ENCODE measurements around the gene C11orf65. TPM values are rescaled to one million over a fixed set of nuclear protein-coding genes. Genes with fewer than 3 reads are reported as not detected.
"Not testable (repeated sequence)": the region's sequence is repeated elsewhere in the genome, so short reads cannot be mapped to it uniquely, and the experiment has no call there.

The C11orf65 gene
- total and polyA plus RNA-seq, 4 donors, result 0.33 to 3.3 (median 0.49) TPM

DNA sequence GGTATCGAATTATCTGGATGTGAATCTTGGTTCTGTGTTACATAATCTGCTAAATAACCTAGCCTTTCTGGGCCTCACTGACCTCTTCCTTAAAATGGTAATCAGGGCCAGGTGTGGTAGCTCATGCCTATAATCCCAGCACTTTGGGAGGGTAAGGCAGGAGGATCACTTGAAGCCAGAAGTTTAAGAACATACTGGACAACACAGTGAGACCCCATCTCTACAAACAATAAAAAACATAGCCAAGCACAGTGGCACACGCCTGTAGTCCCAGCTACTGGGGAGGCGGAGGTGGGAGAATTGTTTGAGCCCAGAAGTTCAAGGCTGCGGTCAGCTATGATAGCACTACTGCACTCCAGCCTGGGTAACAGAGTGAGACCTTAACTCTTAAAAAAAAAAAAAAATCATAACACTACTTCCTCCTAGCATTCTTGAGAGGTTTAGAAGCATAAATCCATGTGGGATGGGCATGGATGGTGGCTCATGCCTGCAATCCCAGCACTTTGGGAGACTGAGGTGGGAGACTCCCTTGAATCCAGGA, 72.5 kb downstream of the C11orf65 start:
- ATAC-seq (ENCODE audit: insufficient read depth, low FRiP score), result no peak
- TF ChIP-seq, protein P1, sequence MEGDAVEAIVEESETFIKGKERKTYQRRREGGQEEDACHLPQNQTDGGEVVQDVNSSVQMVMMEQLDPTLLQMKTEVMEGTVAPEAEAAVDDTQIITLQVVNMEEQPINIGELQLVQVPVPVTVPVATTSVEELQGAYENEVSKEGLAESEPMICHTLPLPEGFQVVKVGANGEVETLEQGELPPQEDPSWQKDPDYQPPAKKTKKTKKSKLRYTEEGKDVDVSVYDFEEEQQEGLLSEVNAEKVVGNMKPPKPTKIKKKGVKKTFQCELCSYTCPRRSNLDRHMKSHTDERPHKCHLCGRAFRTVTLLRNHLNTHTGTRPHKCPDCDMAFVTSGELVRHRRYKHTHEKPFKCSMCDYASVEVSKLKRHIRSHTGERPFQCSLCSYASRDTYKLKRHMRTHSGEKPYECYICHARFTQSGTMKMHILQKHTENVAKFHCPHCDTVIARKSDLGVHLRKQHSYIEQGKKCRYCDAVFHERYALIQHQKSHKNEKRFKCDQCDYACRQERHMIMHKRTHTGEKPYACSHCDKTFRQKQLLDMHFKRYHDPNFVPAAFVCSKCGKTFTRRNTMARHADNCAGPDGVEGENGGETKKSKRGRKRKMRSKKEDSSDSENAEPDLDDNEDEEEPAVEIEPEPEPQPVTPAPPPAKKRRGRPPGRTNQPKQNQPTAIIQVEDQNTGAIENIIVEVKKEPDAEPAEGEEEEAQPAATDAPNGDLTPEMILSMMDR (IDR thresholded peaks at IDR 0.05; ENCODE audit: control extremely low read depth, extremely low read depth), result no peak
- 90 to 97% methylated on average over 4 of the region's 4 CpGs for WGBS, 2 donors
- Histone ChIP-seq H3K9me3 (ENCODE audit: control insufficient read depth in 4 of 4, insufficient read depth in 3 of 4, low read length in 3 of 4) (no peaks in the 10 kb centered on the region), H3K36me3 (ENCODE audit: control insufficient read depth in 4 of 4, insufficient read depth in 4 of 4, low read length in 4 of 4) (no peaks in the 10 kb centered on the region), H3K9ac (ENCODE audit: insufficient read depth in 1 of 2, low read length in 2 of 2) (no peak overlapping the region), H3K4me1 (ENCODE audit: control insufficient read depth in 5 of 5, insufficient read depth in 5 of 5, low read length in 5 of 5) (peaks cover 0 to 3% (median 0%) of the 10 kb centered on the region in 5 donors), H3K27me3 (ENCODE audit: control insufficient read depth in 3 of 3, insufficient read depth in 3 of 3, low read length in 2 of 3) (no peaks in the 10 kb centered on the region), H3K4me3 (no peak overlapping the region), H3K27ac (ENCODE audit: low read depth in 1 of 2, low read length in 1 of 2) (no peak overlapping the region)
- DNase-seq, result no peak

DNA sequence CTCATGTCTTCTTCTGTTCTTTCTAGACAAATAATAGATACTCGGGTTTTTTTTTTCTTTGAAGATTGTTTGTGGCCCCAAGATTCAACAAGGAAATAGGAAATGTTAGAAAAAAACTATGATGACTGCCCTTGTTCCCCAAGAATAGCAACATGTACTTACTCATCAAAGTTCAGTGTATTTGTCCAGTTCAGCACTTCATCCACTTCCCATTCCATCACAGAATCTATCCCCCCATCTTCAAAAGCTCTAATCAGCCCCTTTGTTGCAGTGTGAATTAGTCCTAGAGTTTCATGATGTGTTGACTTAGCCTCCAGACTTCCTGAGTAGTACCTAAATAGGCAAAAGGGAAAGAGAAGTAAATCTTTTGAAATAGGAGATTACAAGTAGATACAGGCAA, 74.3 kb downstream of the C11orf65 start:
- Histone ChIP-seq H3K4me1 (ENCODE audit: control insufficient read depth in 5 of 5, insufficient read depth in 5 of 5, low read length in 5 of 5) (peaks cover 0 to 3% (median 0%) of the 10 kb centered on the region in 5 donors), H3K27ac (ENCODE audit: low read depth in 1 of 2, low read length in 1 of 2) (no peak overlapping the region), H3K27me3 (ENCODE audit: control insufficient read depth in 3 of 3, insufficient read depth in 3 of 3, low read length in 2 of 3) (no peaks in the 10 kb centered on the region), H3K36me3 (ENCODE audit: control insufficient read depth in 4 of 4, insufficient read depth in 4 of 4, low read length in 4 of 4) (no peaks in the 10 kb centered on the region), H3K9ac (ENCODE audit: insufficient read depth in 1 of 2, low read length in 2 of 2) (no peak overlapping the region), H3K4me3 (no peak overlapping the region), H3K9me3 (ENCODE audit: control insufficient read depth in 4 of 4, insufficient read depth in 3 of 4, low read length in 3 of 4) (no peaks in the 10 kb centered on the region)
- 37 to 56% methylated on average over 1 of the region's 1 CpG for WGBS, 2 donors
- TF ChIP-seq, protein P1 (IDR thresholded peaks at IDR 0.05; ENCODE audit: control extremely low read depth, extremely low read depth), result no peak
- ATAC-seq (ENCODE audit: insufficient read depth, low FRiP score) (no peak), DNase-seq (peak in 2 of 3 donors; percentile 16 to 19)

DNA sequence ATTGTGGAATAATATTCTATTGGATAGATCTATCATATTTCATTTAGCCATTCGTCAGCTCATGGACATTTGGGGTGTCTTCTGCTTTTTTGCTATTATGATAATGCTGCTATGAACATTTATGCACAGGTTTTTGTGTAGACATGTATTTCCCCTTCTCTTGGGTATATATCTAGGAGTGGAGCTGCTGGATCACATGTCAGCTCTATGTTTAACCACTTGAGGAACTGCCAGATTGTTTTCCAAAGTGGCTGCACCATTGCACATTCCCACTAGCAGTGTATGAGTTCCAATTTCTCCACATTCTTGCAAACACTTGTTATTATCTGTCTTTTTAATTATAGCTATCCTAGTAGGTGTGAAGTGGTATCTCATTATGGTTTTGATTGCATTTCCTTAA, 75.0 kb downstream of the C11orf65 start:
- no peaks in the 10 kb centered on the region for H3K36me3 ChIP-seq (ENCODE audit: control insufficient read depth in 4 of 4, insufficient read depth in 4 of 4, low read length in 4 of 4)
- H3K9me3 ChIP-seq (ENCODE audit: control insufficient read depth in 4 of 4, insufficient read depth in 3 of 4, low read length in 3 of 4), result no peaks in the 10 kb centered on the region
- H3K4me3 ChIP-seq, result no peak overlapping the region
- DNase-seq (peak in 1 of 3 donors; percentile 14), ATAC-seq (ENCODE audit: insufficient read depth, low FRiP score) (no peak)
- no peaks in the 10 kb centered on the region for H3K27me3 ChIP-seq (ENCODE audit: control insufficient read depth in 3 of 3, insufficient read depth in 3 of 3, low read length in 2 of 3)
- H3K9ac ChIP-seq (ENCODE audit: insufficient read depth in 1 of 2, low read length in 2 of 2), result no peak overlapping the region
- 94 to 97% methylated on average over 1 of the region's 1 CpG for WGBS, 2 donors
- H3K27ac ChIP-seq (ENCODE audit: low read depth in 1 of 2, low read length in 1 of 2), result no peak overlapping the region
- H3K4me1 ChIP-seq (ENCODE audit: control insufficient read depth in 5 of 5, insufficient read depth in 5 of 5, low read length in 5 of 5), result peaks cover 0 to 3% (median 0%) of the 10 kb centered on the region in 5 donors
- TF ChIP-seq, protein P1 (IDR thresholded peaks at IDR 0.05; ENCODE audit: control extremely low read depth, extremely low read depth), result no peak

DNA sequence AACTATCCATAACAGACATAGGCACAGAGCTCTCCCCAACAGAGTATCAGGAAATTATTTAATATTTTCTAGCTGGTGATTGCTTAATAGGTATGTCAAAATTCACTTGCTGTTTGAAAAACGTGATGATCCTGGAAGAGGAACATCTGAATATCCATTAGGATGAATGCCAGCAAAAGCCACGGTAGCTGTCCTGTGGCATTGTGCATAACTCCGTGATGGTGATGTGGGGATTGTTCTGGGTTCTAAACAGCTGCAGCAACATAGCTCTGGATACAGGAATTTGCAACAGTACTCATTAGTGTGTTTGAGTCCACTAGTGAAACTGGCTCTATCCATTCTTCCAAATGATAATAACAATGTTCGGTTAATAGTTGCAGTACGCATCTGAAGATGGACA, 78.8 kb downstream of the C11orf65 start:
- Histone ChIP-seq H3K4me3 (no peak overlapping the region), H3K9me3 (ENCODE audit: control insufficient read depth in 4 of 4, insufficient read depth in 3 of 4, low read length in 3 of 4) (no peaks in the 10 kb centered on the region), H3K4me1 (ENCODE audit: control insufficient read depth in 5 of 5, insufficient read depth in 5 of 5, low read length in 5 of 5) (peaks cover 0 to 3% (median 0%) of the 10 kb centered on the region in 5 donors), H3K27me3 (ENCODE audit: control insufficient read depth in 3 of 3, insufficient read depth in 3 of 3, low read length in 2 of 3) (no peaks in the 10 kb centered on the region), H3K36me3 (ENCODE audit: control insufficient read depth in 4 of 4, insufficient read depth in 4 of 4, low read length in 4 of 4) (no peaks in the 10 kb centered on the region), H3K27ac (ENCODE audit: low read depth in 1 of 2, low read length in 1 of 2) (no peak overlapping the region), H3K9ac (ENCODE audit: insufficient read depth in 1 of 2, low read length in 2 of 2) (no peak overlapping the region)
- 63 to 79% methylated on average over 5 of the region's 5 CpGs for WGBS, 2 donors
- DNase-seq, result no peak
- TF ChIP-seq, protein P1 (IDR thresholded peaks at IDR 0.05; ENCODE audit: control extremely low read depth, extremely low read depth), result no peak
- ATAC-seq (ENCODE audit: insufficient read depth, low FRiP score), result no peak

DNA sequence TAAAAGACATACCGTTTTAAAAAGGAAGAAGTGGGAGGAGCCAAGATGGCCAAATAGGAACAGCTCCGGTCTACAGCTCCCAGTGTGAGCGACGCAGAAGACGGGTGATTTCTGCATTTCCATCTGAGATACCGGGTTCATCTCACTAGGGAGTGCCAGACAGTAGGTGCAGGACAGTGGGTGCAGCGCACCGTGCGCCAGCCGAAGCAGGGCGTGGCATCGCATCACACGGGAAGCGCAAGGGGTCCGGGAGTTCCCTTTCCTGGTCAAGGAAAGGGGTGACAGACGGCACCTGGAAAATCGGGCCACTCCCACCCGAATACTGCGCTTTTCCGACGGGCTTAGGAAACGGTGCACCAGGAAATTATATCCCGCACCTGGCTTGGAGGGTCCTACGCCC, 93.8 kb downstream of the C11orf65 start:
- not testable (repeated sequence) for H3K9ac ChIP-seq (ENCODE audit: insufficient read depth in 1 of 2, low read length in 2 of 2); H3K27me3 ChIP-seq (ENCODE audit: control insufficient read depth in 3 of 3, insufficient read depth in 3 of 3, low read length in 2 of 3); H3K4me3 ChIP-seq; H3K4me1 ChIP-seq (ENCODE audit: control insufficient read depth in 5 of 5, insufficient read depth in 5 of 5, low read length in 5 of 5); H3K36me3 ChIP-seq (ENCODE audit: control insufficient read depth in 4 of 4, insufficient read depth in 4 of 4, low read length in 4 of 4); DNase-seq; H3K9me3 ChIP-seq (ENCODE audit: control insufficient read depth in 4 of 4, insufficient read depth in 3 of 4, low read length in 3 of 4); H3K27ac ChIP-seq (ENCODE audit: low read depth in 1 of 2, low read length in 1 of 2); ATAC-seq (ENCODE audit: insufficient read depth, low FRiP score)
- WGBS, 2 donors, result 95 to 98% methylated on average over 24 of the region's 24 CpGs

Data from lung (tissue), 12 donors.